ENCODE results near the gene DLEC1. TPM values are rescaled to one million over a fixed set of nuclear protein-coding genes. Genes with fewer than 3 reads are reported as not detected.

The DLEC1 gene
- total and polyA plus RNA-seq, 9 of the 15 experiments (the other 6 are each of a cell fraction or from before 2014, with no cell fraction given) = 0.07 to 0.08 TPM; not detected in 7

- no peak for TF ChIP-seq TEAD2 (tag; IDR thresholded peaks at IDR 0.05)
- no peak for TF ChIP-seq DMBX1 (CRISPR knock-in tag; IDR thresholded peaks at IDR 0.05; ENCODE audit: borderline replicate concordance)
- TF ChIP-seq ZNF212 (CRISPR knock-in tag; IDR thresholded peaks at IDR 0.05) = no peak
- TF ChIP-seq JUN (IDR thresholded peaks at IDR 0.05; ENCODE audit: borderline replicate concordance, low read depth, low read length) = no peak
- TF ChIP-seq JUN (CRISPR knock-in tag; IDR thresholded peaks at IDR 0.05; ENCODE audit: borderline replicate concordance) = peak; percentile 76; the same call in 1 of the 2 replicates
- TF ChIP-seq ZC3H11A (IDR thresholded peaks at IDR 0.05; ENCODE audit: low read depth, low read length) = no peak
- TF ChIP-seq FOXK2 (conservative IDR thresholded peaks at IDR 0.05 in 1 of 2, IDR thresholded peaks at IDR 0.05 in 1 of 2; ENCODE audit: low read depth in 2 of 2) = no peak
- no peak for TF ChIP-seq KLF6 (CRISPR knock-in tag; IDR thresholded peaks at IDR 0.05; ENCODE audit: borderline replicate concordance)
- no peak for TF ChIP-seq TARDBP (IDR thresholded peaks at IDR 0.05)
- TF ChIP-seq TCF7L2 (IDR thresholded peaks at IDR 0.05; ENCODE audit: low read depth, low read length) = no peak
- TF ChIP-seq FUS (optimal IDR thresholded peaks at IDR 0.05; ENCODE audit: low read depth, low read length) = no peak
- TF ChIP-seq ZNF140 (CRISPR knock-in tag; IDR thresholded peaks at IDR 0.05) = no peak
- 0 out of 2 replicates have a peak, but pooled peaks have one; percentile 38 for TF ChIP-seq SRSF1 (IDR thresholded peaks at IDR 0.05; ENCODE audit: low read depth, low read length)
- no peak for TF ChIP-seq ZNF398 (CRISPR knock-in tag; IDR thresholded peaks at IDR 0.05)
- TF ChIP-seq WHSC1 (IDR thresholded peaks at IDR 0.05; ENCODE audit: low read length) = no peak
- TF ChIP-seq NFIC (IDR thresholded peaks at IDR 0.05) = peak; percentile 36
- TF ChIP-seq HDAC1 (IDR thresholded peaks at IDR 0.05) = peak in 1 of 2 experiments; percentile 55; a peak in 1 of 4 replicates
- no peak for TF ChIP-seq HNRNPH1 (optimal IDR thresholded peaks at IDR 0.05; ENCODE audit: low read depth, low read length)
- TF ChIP-seq TGIF2 (CRISPR knock-in tag; IDR thresholded peaks at IDR 0.05) = no peak
- no peak for TF ChIP-seq ELK1 (CRISPR knock-in tag; IDR thresholded peaks at IDR 0.05)
- no peak for TF ChIP-seq ARID3A (IDR thresholded peaks at IDR 0.05; ENCODE audit: borderline replicate concordance, low read depth, low read length)
- peak; percentile 41; the same call in 1 of the 2 replicates for TF ChIP-seq CREM (IDR thresholded peaks at IDR 0.05; ENCODE audit: low read depth)
- TF ChIP-seq CBFB (CRISPR knock-in tag; IDR thresholded peaks at IDR 0.05) = peak; percentile 86; the same call in 1 of the 2 replicates
- TF ChIP-seq POU5F1 (IDR thresholded peaks at IDR 0.05; ENCODE audit: borderline replicate concordance, low read depth, low read length, partially characterized antibody) = no peak
- TF ChIP-seq FOS (IDR thresholded peaks at IDR 0.05; ENCODE audit: extremely low read depth, insufficient read length) = no peak
Observed at GRCh38 chr3:38138349-38139190, 99.6 kb downstream of the DLEC1 start, which contains the start of gene MYD88 (continued).
